ELR (cell line): ENCODE data around the gene RAPGEF4.
A peak's percentile ranks its signal among the peaks of the same experiment; 100 is the strongest.

Experiments used
- DNase-seq: peaks from one replicate; pipeline ENCODE4 v3.0.0-alpha.2; 2015; ENCODE audit warnings: low read depth

Gene RAPGEF4

GRCh38 chr2:172938713-172939375, 203.2 kb downstream of the RAPGEF4 start:
- no peak for DNase-seq

- no peak for DNase-seq
Measured at GRCh38 chr2:172943539-172943938, 207.9 kb downstream of the RAPGEF4 start.

GRCh38 chr2:172944022-172944793, 208.6 kb downstream of the RAPGEF4 start:
- no peak for DNase-seq

GRCh38 chr2:172944794-172945509, 209.3 kb downstream of the RAPGEF4 start:
- DNase-seq, result no peak

- no peak for DNase-seq
Measured at GRCh38 chr2:172945510-172945850, 209.8 kb downstream of the RAPGEF4 start.

GRCh38 chr2:172947461-172948153, 212.0 kb downstream of the RAPGEF4 start:
- peak; percentile 64 for DNase-seq

DNA sequence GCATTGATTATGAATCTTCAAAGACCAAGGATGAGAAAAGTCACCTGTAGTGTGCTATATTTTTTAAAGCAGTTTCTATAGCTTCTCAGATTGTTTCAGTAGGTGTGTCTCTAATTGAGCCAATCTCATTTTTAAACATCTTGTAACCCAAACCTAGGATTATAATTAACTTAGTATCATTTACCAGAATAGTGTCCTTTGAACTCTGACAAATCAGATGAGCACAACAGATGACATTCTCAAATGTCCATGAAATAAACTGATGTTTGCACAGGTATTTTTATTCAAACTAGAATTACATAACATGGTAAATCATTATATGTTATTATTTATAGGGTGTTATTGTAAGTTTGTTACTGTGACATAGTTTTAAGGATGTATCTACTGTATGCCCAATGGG, 213.9 kb downstream of the RAPGEF4 start:
- DNase-seq, result no peak

- DNase-seq, result no peak
Measured at GRCh38 chr2:172950565-172950964, 214.9 kb downstream of the RAPGEF4 start.

DNA sequence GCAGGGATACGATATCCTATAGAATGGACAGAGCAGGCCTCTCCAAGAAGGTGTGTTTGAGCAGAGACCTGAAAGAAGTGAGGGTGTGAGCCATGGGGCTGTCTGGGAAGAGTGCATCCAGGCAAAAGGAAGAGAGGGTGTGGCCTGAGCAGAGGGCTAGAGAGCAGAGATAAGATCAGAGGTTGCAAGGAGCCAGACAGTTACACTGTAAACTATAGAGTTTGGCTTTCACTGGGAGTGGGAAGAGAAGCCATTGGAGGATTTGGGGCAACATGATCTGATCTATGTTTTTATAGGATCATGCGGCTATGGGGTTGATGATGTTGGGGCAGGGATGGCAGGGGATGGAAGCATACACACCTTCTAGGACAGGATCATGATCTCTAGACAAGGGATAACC, 215.9 kb downstream of the RAPGEF4 start:
- no peak for DNase-seq

GRCh38 chr2:172953411-172953810, 217.8 kb downstream of the RAPGEF4 start:
- no peak for DNase-seq

GRCh38 chr2:172953970-172954852, 218.6 kb downstream of the RAPGEF4 start:
- peak; percentile 55 for DNase-seq

GRCh38 chr2:172955587-172955986, 219.9 kb downstream of the RAPGEF4 start:
- no peak for DNase-seq

GRCh38 chr2:172957734-172958133, 222.1 kb downstream of the RAPGEF4 start:
- DNase-seq, result no peak

DNA sequence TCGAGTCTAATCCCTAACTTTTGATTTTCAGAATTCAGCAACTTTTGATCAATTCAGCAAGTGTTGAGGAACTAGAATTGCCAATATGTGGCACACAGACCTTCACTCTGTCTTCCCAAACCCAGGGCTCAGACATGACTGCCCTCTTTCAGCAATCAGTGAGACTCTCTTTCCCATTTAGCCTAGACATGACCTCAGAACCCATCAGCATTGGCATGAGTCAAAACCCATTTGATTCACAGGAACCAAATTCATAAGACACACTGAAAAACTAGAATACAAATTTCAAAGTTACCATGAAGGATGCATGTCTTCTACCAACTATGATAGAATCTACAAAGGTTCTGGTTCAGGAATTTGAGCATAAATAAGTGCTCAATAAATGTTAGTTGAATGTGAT, 226.4 kb downstream of the RAPGEF4 start:
- DNase-seq, result peak; percentile 24

GRCh38 chr2:172962824-172963223, 227.2 kb downstream of the RAPGEF4 start:
- peak; percentile 91 for DNase-seq

- DNase-seq, result peak; percentile 45
Measured at GRCh38 chr2:172964511-172965139, 229.0 kb downstream of the RAPGEF4 start.

GRCh38 chr2:172965433-172966212, 230.0 kb downstream of the RAPGEF4 start:
- no peak for DNase-seq

GRCh38 chr2:172967036-172967982, 231.7 kb downstream of the RAPGEF4 start:
- no peak for DNase-seq

GRCh38 chr2:172968061-172968469, 232.4 kb downstream of the RAPGEF4 start:
- DNase-seq, result peak; percentile 82
